A673 (cell line): ENCODE measurements around the gene MRPL33.
"Not testable (repeated sequence)": the region's sequence is repeated elsewhere in the genome, so short reads cannot be mapped to it uniquely, and the experiment has no call there.

Experiments used
- CTCF ChIP-seq: fragments of 300-800, 200-600 bp; sonication (generic); conservative IDR thresholded peaks from 2 replicates; pipeline ENCODE4 v1.5.1; 2017; ENCODE audit warnings: low read depth, mild to moderate bottlenecking, antibody characterized with exemption, low read length, moderate library complexity, mixed read lengths
- EZH2 ChIP-seq: fragments of 200-600 bp; sonication (generic); IDR thresholded peaks from 2 replicates; pipeline ENCODE4 v1.6.1; 2017; ENCODE audit warnings: borderline replicate concordance, low read depth, mild to moderate bottlenecking, mixed read lengths, antibody characterized with exemption, low read length; ENCODE audit not compliant: poor library complexity, severe bottlenecking

GRCh38 chr2:27748803-27749554, 22.5 kb upstream of the MRPL33 start:
- TF ChIP-seq CTCF, EZH2: not testable (repeated sequence)
